ENCODE results near the gene ARHGAP19. TPM values are rescaled to one million over a fixed set of nuclear protein-coding genes. Genes with fewer than 3 reads are reported as not detected.
A peak's percentile ranks its signal among the peaks of the same experiment; 100 is the strongest.

The ARHGAP19 gene
- total and polyA plus RNA-seq, 3 experiments from 2014 or later, result 8.9 to 26.5 (median 23.3) TPM

- Histone ChIP-seq H3K9me3 (ENCODE audit: low read length) (no peaks in the 10 kb centered on the region), H3K27me3 (ENCODE audit: insufficient read depth, low read length, poor library complexity, severe bottlenecking) (peaks cover 6% of the 10 kb centered on the region), H3K4me3 (ENCODE audit: low read length) (no peak overlapping the region), H3K36me3 (ENCODE audit: insufficient read depth, low read length) (no peaks in the 10 kb centered on the region), H3K27ac (ENCODE audit: low read depth, low read length) (no peak overlapping the region), H3K4me1 (ENCODE audit: insufficient read depth, low read length) (no peaks in the 10 kb centered on the region)
- H3K4me1 Mint-ChIP-seq, result peaks cover 6 to 12% (median 6%) of the 10 kb centered on the region in 3 donors
- H3K36me3 Mint-ChIP-seq, result no peaks in the 10 kb centered on the region
- H3K4me3 Mint-ChIP-seq, result peak overlapping the region in 5 of 7 donors; percentile 1 to 79 (median 59)
- no peak overlapping the region for H3K27ac Mint-ChIP-seq
- ChIA-PET POLR2A (no interaction called here), CTCF (interaction anchor here (1.7 kb wide), 1 partner anchor 12 kb away, joined by 4 read pairs; no protein-coding TSS in a partner anchor)
- no peaks in the 10 kb centered on the region for H3K9me3 Mint-ChIP-seq
- no peak for DNase-seq
- peaks cover 40 to 70% of the 10 kb centered on the region in 2 donors for H3K27me3 Mint-ChIP-seq
These were observed 107.5 kb downstream of the ARHGAP19 start for GRCh38 chr10:97184971-97185325.

GRCh38 chr10:97183314-97183713, 109.1 kb downstream of the ARHGAP19 start:
- H3K4me3 ChIP-seq (ENCODE audit: low read length), result no peak overlapping the region
- Mint-ChIP-seq H3K9me3 (no peaks in the 10 kb centered on the region), H3K27me3 (peaks cover 40 to 61% of the 10 kb centered on the region in 2 donors), H3K36me3 (no peaks in the 10 kb centered on the region), H3K4me3 (no peak overlapping the region), H3K27ac (no peak overlapping the region), H3K4me1 (peaks cover 6 to 12% (median 6%) of the 10 kb centered on the region in 3 donors)
- no peaks in the 10 kb centered on the region for H3K4me1 ChIP-seq (ENCODE audit: insufficient read depth, low read length)
- ChIA-PET CTCF (interaction anchor here (1.7 to 2.3 kb wide), 3 partner anchors 9 to 27 kb away, joined by 4 to 8 read pairs (median 6); no protein-coding TSS in a partner anchor), POLR2A (no interaction called here)
- H3K9me3 ChIP-seq (ENCODE audit: low read length), result no peaks in the 10 kb centered on the region
- H3K27ac ChIP-seq (ENCODE audit: low read depth, low read length), result no peak overlapping the region
- H3K36me3 ChIP-seq (ENCODE audit: insufficient read depth, low read length), result no peaks in the 10 kb centered on the region
- no peak for DNase-seq
- peaks cover 10% of the 10 kb centered on the region for H3K27me3 ChIP-seq (ENCODE audit: insufficient read depth, low read length, poor library complexity, severe bottlenecking)

GRCh38 chr10:97182288-97182990, 110.0 kb downstream of the ARHGAP19 start:
- H3K4me3 ChIP-seq (ENCODE audit: low read length), result no peak overlapping the region
- Mint-ChIP-seq H3K4me1 (peaks cover 6 to 12% (median 6%) of the 10 kb centered on the region in 3 donors), H3K36me3 (no peaks in the 10 kb centered on the region), H3K27ac (no peak overlapping the region), H3K27me3 (peaks cover 36 to 56% of the 10 kb centered on the region in 2 donors), H3K4me3 (no peak overlapping the region), H3K9me3 (no peaks in the 10 kb centered on the region)
- no peaks in the 10 kb centered on the region for H3K4me1 ChIP-seq (ENCODE audit: insufficient read depth, low read length)
- ChIA-PET CTCF (interaction anchor here (1.9 to 2.3 kb wide), 2 partner anchors 10 to 28 kb away, joined by 6 to 8 read pairs; no protein-coding TSS in a partner anchor), POLR2A (no interaction called here)
- no peaks in the 10 kb centered on the region for H3K9me3 ChIP-seq (ENCODE audit: low read length)
- DNase-seq, result no peak
- peaks cover 10% of the 10 kb centered on the region for H3K27me3 ChIP-seq (ENCODE audit: insufficient read depth, low read length, poor library complexity, severe bottlenecking)
- H3K36me3 ChIP-seq (ENCODE audit: insufficient read depth, low read length), result no peaks in the 10 kb centered on the region
- H3K27ac ChIP-seq (ENCODE audit: low read depth, low read length), result no peak overlapping the region

GRCh38 chr10:97180986-97181385, 111.5 kb downstream of the ARHGAP19 start:
- Mint-ChIP-seq H3K27ac (no peak overlapping the region), H3K4me1 (peaks cover 6 to 9% (median 6%) of the 10 kb centered on the region in 3 donors), H3K36me3 (no peaks in the 10 kb centered on the region), H3K9me3 (no peaks in the 10 kb centered on the region), H3K4me3 (no peak overlapping the region), H3K27me3 (peaks cover 32 to 43% of the 10 kb centered on the region in 2 donors)
- Histone ChIP-seq H3K4me3 (ENCODE audit: low read length) (no peak overlapping the region), H3K4me1 (ENCODE audit: insufficient read depth, low read length) (no peaks in the 10 kb centered on the region), H3K27me3 (ENCODE audit: insufficient read depth, low read length, poor library complexity, severe bottlenecking) (peaks cover 10% of the 10 kb centered on the region), H3K36me3 (ENCODE audit: insufficient read depth, low read length) (no peaks in the 10 kb centered on the region), H3K9me3 (ENCODE audit: low read length) (no peaks in the 10 kb centered on the region), H3K27ac (ENCODE audit: low read depth, low read length) (no peak overlapping the region)
- ChIA-PET POLR2A (no interaction called here), CTCF (interaction anchor here (0.9 kb wide), 1 partner anchor 108 kb away, joined by 3 read pairs; no protein-coding TSS in a partner anchor)
- DNase-seq, result no peak

- CTCF ChIA-PET, result interaction anchor here (0.9 to 1.7 kb wide), 2 partner anchors 30 to 107 kb away, joined by 3 to 6 read pairs; no protein-coding TSS in a partner anchor
- Mint-ChIP-seq H3K4me1 (peaks cover 6 to 9% (median 6%) of the 10 kb centered on the region in 3 donors), H3K27ac (no peak overlapping the region), H3K27me3 (peaks cover 32 to 43% of the 10 kb centered on the region in 2 donors), H3K9me3 (no peaks in the 10 kb centered on the region), H3K4me3 (no peak overlapping the region), H3K36me3 (no peaks in the 10 kb centered on the region)
- Histone ChIP-seq H3K27ac (ENCODE audit: low read depth, low read length) (no peak overlapping the region), H3K4me1 (ENCODE audit: insufficient read depth, low read length) (no peaks in the 10 kb centered on the region), H3K9me3 (ENCODE audit: low read length) (no peaks in the 10 kb centered on the region), H3K27me3 (ENCODE audit: insufficient read depth, low read length, poor library complexity, severe bottlenecking) (peaks cover 10% of the 10 kb centered on the region), H3K4me3 (ENCODE audit: low read length) (no peak overlapping the region), H3K36me3 (ENCODE audit: insufficient read depth, low read length) (no peaks in the 10 kb centered on the region)
- POLR2A ChIA-PET, result no interaction called here
- no peak for DNase-seq
These were observed 112.1 kb downstream of the ARHGAP19 start for GRCh38 chr10:97180363-97180755.

- Histone ChIP-seq H3K27ac (ENCODE audit: low read depth, low read length) (no peak overlapping the region), H3K4me1 (ENCODE audit: insufficient read depth, low read length) (no peaks in the 10 kb centered on the region), H3K36me3 (ENCODE audit: insufficient read depth, low read length) (no peaks in the 10 kb centered on the region), H3K4me3 (ENCODE audit: low read length) (no peak overlapping the region), H3K9me3 (ENCODE audit: low read length) (no peaks in the 10 kb centered on the region), H3K27me3 (ENCODE audit: insufficient read depth, low read length, poor library complexity, severe bottlenecking) (peaks cover 10% of the 10 kb centered on the region)
- Mint-ChIP-seq H3K4me1 (peaks cover 4 to 6% (median 6%) of the 10 kb centered on the region in 3 donors), H3K27me3 (peaks cover 29 to 40% of the 10 kb centered on the region in 2 donors), H3K9me3 (no peaks in the 10 kb centered on the region), H3K27ac (no peak overlapping the region), H3K4me3 (no peak overlapping the region), H3K36me3 (no peaks in the 10 kb centered on the region)
- ChIA-PET CTCF (interaction anchor here (0.9 to 1.7 kb wide), 2 partner anchors 30 to 107 kb away, joined by 3 to 6 read pairs; no protein-coding TSS in a partner anchor), POLR2A (no interaction called here)
- DNase-seq, result no peak
These were observed 112.6 kb downstream of the ARHGAP19 start for GRCh38 chr10:97179731-97180362.

GRCh38 chr10:97179311-97179710, 113.1 kb downstream of the ARHGAP19 start:
- no peak for DNase-seq
- peaks cover under 1 to 2% (median 1%) of the 10 kb centered on the region in 3 donors for H3K4me1 Mint-ChIP-seq
- CTCF ChIA-PET, result interaction anchor here (1.7 kb wide), 1 partner anchor 31 kb away, joined by 6 read pairs; no protein-coding TSS in a partner anchor
- Histone ChIP-seq H3K36me3 (ENCODE audit: insufficient read depth, low read length) (no peaks in the 10 kb centered on the region), H3K4me1 (ENCODE audit: insufficient read depth, low read length) (no peaks in the 10 kb centered on the region), H3K27ac (ENCODE audit: low read depth, low read length) (no peak overlapping the region), H3K4me3 (ENCODE audit: low read length) (no peak overlapping the region), H3K9me3 (ENCODE audit: low read length) (no peaks in the 10 kb centered on the region), H3K27me3 (ENCODE audit: insufficient read depth, low read length, poor library complexity, severe bottlenecking) (peaks cover 10% of the 10 kb centered on the region)
- no peak overlapping the region for H3K4me3 Mint-ChIP-seq
- POLR2A ChIA-PET, result no interaction called here
- H3K36me3 Mint-ChIP-seq, result no peaks in the 10 kb centered on the region
- no peaks in the 10 kb centered on the region for H3K9me3 Mint-ChIP-seq
- H3K27ac Mint-ChIP-seq, result no peak overlapping the region
- peaks cover 24 to 35% of the 10 kb centered on the region in 2 donors for H3K27me3 Mint-ChIP-seq

- Mint-ChIP-seq H3K27me3 (peaks cover 15 to 23% of the 10 kb centered on the region in 2 donors), H3K4me1 (no peaks in the 10 kb centered on the region), H3K9me3 (no peaks in the 10 kb centered on the region), H3K36me3 (no peaks in the 10 kb centered on the region), H3K27ac (no peak overlapping the region), H3K4me3 (no peak overlapping the region)
- Histone ChIP-seq H3K36me3 (ENCODE audit: insufficient read depth, low read length) (no peaks in the 10 kb centered on the region), H3K4me3 (ENCODE audit: low read length) (no peak overlapping the region), H3K27me3 (ENCODE audit: insufficient read depth, low read length, poor library complexity, severe bottlenecking) (peaks cover 4% of the 10 kb centered on the region), H3K4me1 (ENCODE audit: insufficient read depth, low read length) (no peaks in the 10 kb centered on the region), H3K27ac (ENCODE audit: low read depth, low read length) (no peak overlapping the region), H3K9me3 (ENCODE audit: low read length) (no peaks in the 10 kb centered on the region)
- CTCF ChIA-PET, result interaction anchor here (0.6 to 1.2 kb wide), 2 partner anchors 18 to 24 kb away, joined by 3 read pairs; no protein-coding TSS in a partner anchor
- POLR2A ChIA-PET, result no interaction called here
- no peak for DNase-seq
These were observed 114.4 kb downstream of the ARHGAP19 start for GRCh38 chr10:97178074-97178473.

All from CD8-positive, alpha-beta memory T cell (primary cell).